ENCODE results near the gene TMEM37. TPM values are rescaled to one million over a fixed set of nuclear protein-coding genes. Genes with fewer than 3 reads are reported as not detected.
A peak's percentile ranks its signal among the peaks of the same experiment; 100 is the strongest.

Gene TMEM37
- total and polyA plus RNA-seq, 4 donors: 17.6 to 125 (median 37.4) TPM

GRCh38 chr2:119431976-119432850, 559 bp downstream of the TMEM37 start:
- Histone ChIP-seq H3K27ac (ENCODE audit: low read depth in 1 of 2, low read length in 2 of 2) (peak overlapping the region; percentile 76 to 92), H3K4me1 (ENCODE audit: control insufficient read depth in 4 of 4, insufficient read depth in 4 of 4, low read length in 3 of 4) (peaks cover 19 to 74% (median 51%) of the 10 kb centered on the region in 4 donors), H3K27me3 (ENCODE audit: control insufficient read depth in 4 of 4, insufficient read depth in 4 of 4, low read length in 3 of 4) (no peaks in the 10 kb centered on the region), H3K9ac (ENCODE audit: low read depth in 1 of 2, low read length in 2 of 2) (peak overlapping the region; percentile 94 to 96), H3K36me3 (ENCODE audit: control insufficient read depth in 4 of 4, insufficient read depth in 3 of 4, low read depth in 1 of 4, low read length in 3 of 4) (peaks cover 0 to 5% (median 0%) of the 10 kb centered on the region in 4 donors), H3K9me3 (ENCODE audit: control insufficient read depth in 4 of 4, low read length in 3 of 4) (no peaks in the 10 kb centered on the region), H3K4me3 (ENCODE audit: low read depth in 1 of 3, low read length in 3 of 3) (peak overlapping the region; percentile 79 to 94 (median 89))
- TF ChIP-seq FOXA2 (IDR thresholded peaks at IDR 0.05): no peak
- TF ChIP-seq REST (IDR thresholded peaks at IDR 0.05): peak; percentile 46
- TF ChIP-seq FOXA1 (IDR thresholded peaks at IDR 0.05): no peak
- no peak for TF ChIP-seq SP1 (IDR thresholded peaks at IDR 0.05)
- no peak for TF ChIP-seq ZBTB33 (IDR thresholded peaks at IDR 0.05)
- TF ChIP-seq YY1 (IDR thresholded peaks at IDR 0.05): no peak
- TF ChIP-seq RXRA (IDR thresholded peaks at IDR 0.05): peak in 1 of 2 donors; percentile 27
- TF ChIP-seq HNF4G (IDR thresholded peaks at IDR 0.05): no peak
- TF ChIP-seq RAD21 (IDR thresholded peaks at IDR 0.05): peak in 1 of 2 donors; percentile 21
- TF ChIP-seq TAF1 (conservative IDR thresholded peaks at IDR 0.05): no peak
- no peak for TF ChIP-seq CTCF (IDR thresholded peaks at IDR 0.05; ENCODE audit: low read depth, low read length, missing input control)
- WGBS: 3% methylated on average over 53 of the region's 53 CpGs
- DNase-seq (ENCODE audit: low spot score): no peak

GRCh38 chr2:119432851-119433522, 1.3 kb downstream of the TMEM37 start:
- no peaks in the 10 kb centered on the region for H3K27me3 ChIP-seq (ENCODE audit: control insufficient read depth in 4 of 4, insufficient read depth in 4 of 4, low read length in 3 of 4)
- 48% methylated on average over 17 of the region's 17 CpGs for WGBS
- H3K9ac ChIP-seq (ENCODE audit: low read depth in 1 of 2, low read length in 2 of 2): peak overlapping the region; percentile 94 to 96
- H3K27ac ChIP-seq (ENCODE audit: low read depth in 1 of 2, low read length in 2 of 2): peak overlapping the region; percentile 76 to 92
- no peaks in the 10 kb centered on the region for H3K9me3 ChIP-seq (ENCODE audit: control insufficient read depth in 4 of 4, low read length in 3 of 4)
- H3K4me1 ChIP-seq (ENCODE audit: control insufficient read depth in 4 of 4, insufficient read depth in 4 of 4, low read length in 3 of 4): peaks cover 20 to 74% (median 52%) of the 10 kb centered on the region in 4 donors
- peak overlapping the region; percentile 79 to 94 (median 89) for H3K4me3 ChIP-seq (ENCODE audit: low read depth in 1 of 3, low read length in 3 of 3)
- DNase-seq (ENCODE audit: low spot score): no peak
- peaks cover 0 to 5% (median 2%) of the 10 kb centered on the region in 4 donors for H3K36me3 ChIP-seq (ENCODE audit: control insufficient read depth in 4 of 4, insufficient read depth in 3 of 4, low read depth in 1 of 4, low read length in 3 of 4)
- no peak for TF ChIP-seq RXRA (IDR thresholded peaks at IDR 0.05)
- TF ChIP-seq JUND (IDR thresholded peaks at IDR 0.05): no peak
- no peak for TF ChIP-seq EGR1 (IDR thresholded peaks at IDR 0.05; ENCODE audit: low read depth in 2 of 2)
- TF ChIP-seq FOXA1 (IDR thresholded peaks at IDR 0.05): no peak
- TF ChIP-seq HNF4A (conservative IDR thresholded peaks at IDR 0.05): no peak
- TF ChIP-seq NR2F2 (IDR thresholded peaks at IDR 0.05): no peak
- no peak for TF ChIP-seq FOXA2 (IDR thresholded peaks at IDR 0.05)
- no peak for TF ChIP-seq TAF1 (conservative IDR thresholded peaks at IDR 0.05)
- no peak for TF ChIP-seq YY1 (IDR thresholded peaks at IDR 0.05)
- TF ChIP-seq REST (IDR thresholded peaks at IDR 0.05): no peak
- no peak for TF ChIP-seq GABPA (IDR thresholded peaks at IDR 0.05 in 1 of 2, conservative IDR thresholded peaks at IDR 0.05 in 1 of 2)

Data from liver (tissue), 9 donors.